Panc1 (cell line): ENCODE measurements around the gene UBE2G2. TPM values are rescaled to one million over a fixed set of nuclear protein-coding genes. Genes with fewer than 3 reads are reported as not detected.

Source experiments
- ATAC-seq: fragments of 200-7000 bp; cut with Tn5 transposase; 2 replicates; pipeline ENCODE4 v1.9.1; 2020; ENCODE audit warnings: mild to moderate bottlenecking, moderate library complexity
- BruUV-seq: library from RNA; stranded (reverse); fragments of 400-500 nt; replicated peaks from 2 replicates; lab custom pipeline; 2021; lab: Mats Ljungman, UMichigan
- CTCF ChIA-PET: fragments of 300-600 bp; sonication (Branson Sonifier 250); formaldehyde crosslinking; loops from one replicate; lab custom pipeline; 2022; ENCODE audit warnings: antibody characterized with exemption; lab: Charles Lee
- POLR2A ChIA-PET: fragments of 300-600 bp; sonication (Branson Sonifier 250); formaldehyde crosslinking; loops from one replicate; lab custom pipeline; 2022; ENCODE audit warnings: antibody characterized with exemption; lab: Charles Lee
- DNase-seq: peaks from one replicate; pipeline ENCODE4 v3.0.0-alpha.2; 2010; ENCODE audit warnings: low read depth, low spot score
- H3K27ac ChIP-seq: 2 replicates; pipeline ENCODE4 v1.5.1; 2011; ENCODE audit warnings: mild to moderate bottlenecking, low read length, inconsistent platforms
- H3K27me3 ChIP-seq: fragments of 200-500 bp; sonication (Bioruptor generic); 2 replicates; pipeline ENCODE4 v1.6.0; 2014; ENCODE audit warnings: low read length, inconsistent platforms; ENCODE audit not compliant: control insufficient read depth, insufficient read depth
- H3K36me3 ChIP-seq: fragments of 200-500 bp; sonication (Bioruptor generic); 2 replicates; pipeline ENCODE4 v1.5.1; 2014; ENCODE audit warnings: inconsistent platforms, mild to moderate bottlenecking, low read length, moderate library complexity; ENCODE audit not compliant: control insufficient read depth, insufficient read depth
- H3K4me1 ChIP-seq: 2 replicates; pipeline ENCODE4 v1.5.1; 2011; ENCODE audit warnings: inconsistent platforms, mild to moderate bottlenecking, low read length, moderate library complexity; ENCODE audit not compliant: control insufficient read depth, insufficient read depth
- H3K4me3 ChIP-seq, 2 experiments: 2 replicates each; pipeline ENCODE4 v1.5.1; 2011 to 2012; ENCODE audit warnings: low read depth in 2 of 2, low read length in 2 of 2, mild to moderate bottlenecking in 2 of 2, inconsistent platforms in 1 of 2, moderate library complexity in 1 of 2
- H3K9me3 ChIP-seq: fragments of 200-500 bp; sonication (Bioruptor generic); 2 replicates; pipeline ENCODE4 v1.5.1; 2014; ENCODE audit warnings: low read depth, mild to moderate bottlenecking, inconsistent platforms, low read length, moderate library complexity; ENCODE audit not compliant: control insufficient read depth, insufficient read depth
- CTCF ChIP-seq: fragments of 450-650 bp; IDR thresholded peaks from 2 replicates; pipeline ENCODE4 v1.5.1; 2017; ENCODE audit warnings: mild to moderate bottlenecking
- POLR2AphosphoS5 ChIP-seq: IDR thresholded peaks from 2 replicates; pipeline ENCODE4 v1.6.1; 2012; ENCODE audit warnings: mild to moderate bottlenecking, low read depth, low read length, moderate library complexity
- SIN3A ChIP-seq: IDR thresholded peaks from 2 replicates; pipeline ENCODE4 v1.6.1; 2012; ENCODE audit warnings: low read depth, mild to moderate bottlenecking, low read length, moderate library complexity, borderline replicate concordance; ENCODE audit not compliant: insufficient read depth
- TCF7L2 ChIP-seq: IDR thresholded peaks from 2 replicates; pipeline ENCODE4 v1.6.1; 2011; ENCODE audit warnings: mild to moderate bottlenecking, low read depth, low read length, inconsistent platforms
- in situ Hi-C: cut with HindIII; loops from 2 replicates; pipeline ENCODE4 v1.10.0; 2016; ENCODE audit warnings: low sequenced_read_pairs, low pct_unique_long_range_greater_than_20kb
- intact Hi-C: fragments of 100-400 bp; cut with micrococcal nuclease; formaldehyde crosslinking; loops from one replicate; pipeline ENCODE4 v1.10.0; 2022; ENCODE audit not compliant: unreplicated experiment
- total RNA-seq: library from RNA; stranded (reverse); gene quantifications from one replicate; pipeline ENCODE4 v1.2.1, GENCODE V29; 2021; ENCODE audit not compliant: unreplicated experiment
- TF ChIP-seq, protein P1 (sequence below), 2 experiments: IDR thresholded peaks; 2 replicates each; pipeline ENCODE4 v1.6.1; 2011 to 2012; ENCODE audit warnings: low read depth in 2 of 2, control low read depth in 1 of 2, low read length in 1 of 2, mild to moderate bottlenecking in 1 of 2, moderate library complexity in 1 of 2; ENCODE audit not compliant: insufficient read depth in 1 of 2

The UBE2G2 gene
- total RNA-seq, 1 experiment from 2014 or later: 77.4 TPM

- Histone ChIP-seq H3K4me1 (peaks cover 5% of the 10 kb centered on the region; the same call in 1 of the 2 replicates), H3K36me3 (no peaks in the 10 kb centered on the region), H3K27ac (no peak overlapping the region), H3K27me3 (no peaks in the 10 kb centered on the region), H3K9me3 (no peaks in the 10 kb centered on the region), H3K4me3 (no peak overlapping the region)
- DNase-seq (no peak), ATAC-seq (no peak)
- ChIA-PET CTCF (no interaction called here), POLR2A (no interaction called here)
- in situ Hi-C loops (no loop called here), intact Hi-C loops (no loop called here)
- BruUV-seq: no TSS peak
- no peak for TF ChIP-seq CTCF
- TF ChIP-seq POLR2AphosphoS5: no peak
- TF ChIP-seq TCF7L2: no peak
Measured at GRCh38 chr21:44763451-44764318, 37.9 kb downstream of the UBE2G2 start.

GRCh38 chr21:44763050-44763378 is 38.6 kb downstream of the UBE2G2 start:
- in situ Hi-C loops (no loop called here), intact Hi-C loops (no loop called here)
- POLR2A ChIA-PET: no interaction called here
- CTCF ChIA-PET: no interaction called here
- Histone ChIP-seq H3K27ac (no peak overlapping the region), H3K9me3 (no peaks in the 10 kb centered on the region), H3K4me3 (no peak overlapping the region), H3K4me1 (peaks cover 5% of the 10 kb centered on the region; the same call in 1 of the 2 replicates), H3K36me3 (no peaks in the 10 kb centered on the region), H3K27me3 (no peaks in the 10 kb centered on the region)
- no TSS peak for BruUV-seq
- no peak for TF ChIP-seq POLR2AphosphoS5
- no peak for TF ChIP-seq SIN3A
- TF ChIP-seq CTCF: no peak
- TF ChIP-seq, protein P1, sequence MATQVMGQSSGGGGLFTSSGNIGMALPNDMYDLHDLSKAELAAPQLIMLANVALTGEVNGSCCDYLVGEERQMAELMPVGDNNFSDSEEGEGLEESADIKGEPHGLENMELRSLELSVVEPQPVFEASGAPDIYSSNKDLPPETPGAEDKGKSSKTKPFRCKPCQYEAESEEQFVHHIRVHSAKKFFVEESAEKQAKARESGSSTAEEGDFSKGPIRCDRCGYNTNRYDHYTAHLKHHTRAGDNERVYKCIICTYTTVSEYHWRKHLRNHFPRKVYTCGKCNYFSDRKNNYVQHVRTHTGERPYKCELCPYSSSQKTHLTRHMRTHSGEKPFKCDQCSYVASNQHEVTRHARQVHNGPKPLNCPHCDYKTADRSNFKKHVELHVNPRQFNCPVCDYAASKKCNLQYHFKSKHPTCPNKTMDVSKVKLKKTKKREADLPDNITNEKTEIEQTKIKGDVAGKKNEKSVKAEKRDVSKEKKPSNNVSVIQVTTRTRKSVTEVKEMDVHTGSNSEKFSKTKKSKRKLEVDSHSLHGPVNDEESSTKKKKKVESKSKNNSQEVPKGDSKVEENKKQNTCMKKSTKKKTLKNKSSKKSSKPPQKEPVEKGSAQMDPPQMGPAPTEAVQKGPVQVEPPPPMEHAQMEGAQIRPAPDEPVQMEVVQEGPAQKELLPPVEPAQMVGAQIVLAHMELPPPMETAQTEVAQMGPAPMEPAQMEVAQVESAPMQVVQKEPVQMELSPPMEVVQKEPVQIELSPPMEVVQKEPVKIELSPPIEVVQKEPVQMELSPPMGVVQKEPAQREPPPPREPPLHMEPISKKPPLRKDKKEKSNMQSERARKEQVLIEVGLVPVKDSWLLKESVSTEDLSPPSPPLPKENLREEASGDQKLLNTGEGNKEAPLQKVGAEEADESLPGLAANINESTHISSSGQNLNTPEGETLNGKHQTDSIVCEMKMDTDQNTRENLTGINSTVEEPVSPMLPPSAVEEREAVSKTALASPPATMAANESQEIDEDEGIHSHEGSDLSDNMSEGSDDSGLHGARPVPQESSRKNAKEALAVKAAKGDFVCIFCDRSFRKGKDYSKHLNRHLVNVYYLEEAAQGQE (IDR thresholded peaks at IDR 0.05; ENCODE audit: insufficient read depth in 1 of 2, low read depth in 2 of 2, low read length in 1 of 2): no peak
- TF ChIP-seq TCF7L2: no peak
- no peak for DNase-seq
- no peak for ATAC-seq
